MCF 10A (cell line): ENCODE results near the gene PAK4. TPM values are rescaled to one million over a fixed set of nuclear protein-coding genes. Genes with fewer than 3 reads are reported as not detected.
A peak's percentile ranks its signal among the peaks of the same experiment; 100 is the strongest.

Source experiments
- BruUV-seq: library from RNA; stranded (reverse); fragments of 400-500 nt; replicated peaks from 2 replicates; lab custom pipeline; 2021; lab: Mats Ljungman, UMichigan
- CTCF ChIA-PET: fragments of 300-600 bp; sonication (Branson Sonifier 250); formaldehyde crosslinking; extraction: SDS; loops from one replicate; lab custom pipeline; 2021; ENCODE audit warnings: antibody characterized with exemption, inconsistent platforms; lab: Yijun Ruan, JAX
- POLR2A ChIA-PET: fragments of 300-600, 350-650 bp; sonication (Branson Sonifier 250); formaldehyde crosslinking; extraction: SDS; loops from one replicate; lab custom pipeline; 2020; ENCODE audit warnings: antibody characterized with exemption, inconsistent platforms; lab: Yijun Ruan, JAX
- DNase-seq: peaks from one replicate; pipeline ENCODE4 v3.0.0-alpha.2; 2018; ENCODE audit not compliant: unreplicated experiment
- H3K27ac Mint-ChIP-seq: one replicate; pipeline ENCODE4 v1.8.0; 2022; ENCODE audit warnings: mild to moderate bottlenecking, low read depth, mixed read lengths; ENCODE audit not compliant: unreplicated experiment
- H3K27me3 Mint-ChIP-seq: one replicate; pipeline ENCODE4 v1.8.0; 2022; ENCODE audit warnings: mixed read lengths; ENCODE audit not compliant: insufficient read depth, unreplicated experiment
- H3K36me3 Mint-ChIP-seq: one replicate; pipeline ENCODE4 v1.8.0; 2022; ENCODE audit warnings: mild to moderate bottlenecking, moderate library complexity, mixed read lengths; ENCODE audit not compliant: insufficient read depth, unreplicated experiment
- H3K4me1 Mint-ChIP-seq: one replicate; pipeline ENCODE4 v1.8.0; 2022; ENCODE audit warnings: mixed read lengths; ENCODE audit not compliant: insufficient read depth, unreplicated experiment
- H3K4me3 Mint-ChIP-seq: one replicate; pipeline ENCODE4 v1.8.0; 2022; ENCODE audit warnings: mild to moderate bottlenecking, moderate library complexity, mixed read lengths; ENCODE audit not compliant: unreplicated experiment
- H3K9me3 Mint-ChIP-seq: one replicate; pipeline ENCODE4 v1.8.0; 2022; ENCODE audit warnings: mixed read lengths; ENCODE audit not compliant: unreplicated experiment
- intact Hi-C: fragments of 100-400 bp; cut with micrococcal nuclease; formaldehyde crosslinking; loops from 2 replicates; pipeline ENCODE4 v1.14.1; 2022
- total RNA-seq: library from RNA; stranded (reverse); gene quantifications from 2 replicates; pipeline ENCODE4 v1.2.3, GENCODE V29; 2022
- TF ChIP-seq, protein P1 (sequence below): fragments of 200-600 bp; IDR thresholded peaks from one replicate; pipeline ENCODE4 v1.8.0; 2022; ENCODE audit warnings: antibody characterized with exemption, mild to moderate bottlenecking; ENCODE audit not compliant: unreplicated experiment

Gene PAK4
- total RNA-seq, 1 experiment from 2014 or later = 29.5 TPM

DNA sequence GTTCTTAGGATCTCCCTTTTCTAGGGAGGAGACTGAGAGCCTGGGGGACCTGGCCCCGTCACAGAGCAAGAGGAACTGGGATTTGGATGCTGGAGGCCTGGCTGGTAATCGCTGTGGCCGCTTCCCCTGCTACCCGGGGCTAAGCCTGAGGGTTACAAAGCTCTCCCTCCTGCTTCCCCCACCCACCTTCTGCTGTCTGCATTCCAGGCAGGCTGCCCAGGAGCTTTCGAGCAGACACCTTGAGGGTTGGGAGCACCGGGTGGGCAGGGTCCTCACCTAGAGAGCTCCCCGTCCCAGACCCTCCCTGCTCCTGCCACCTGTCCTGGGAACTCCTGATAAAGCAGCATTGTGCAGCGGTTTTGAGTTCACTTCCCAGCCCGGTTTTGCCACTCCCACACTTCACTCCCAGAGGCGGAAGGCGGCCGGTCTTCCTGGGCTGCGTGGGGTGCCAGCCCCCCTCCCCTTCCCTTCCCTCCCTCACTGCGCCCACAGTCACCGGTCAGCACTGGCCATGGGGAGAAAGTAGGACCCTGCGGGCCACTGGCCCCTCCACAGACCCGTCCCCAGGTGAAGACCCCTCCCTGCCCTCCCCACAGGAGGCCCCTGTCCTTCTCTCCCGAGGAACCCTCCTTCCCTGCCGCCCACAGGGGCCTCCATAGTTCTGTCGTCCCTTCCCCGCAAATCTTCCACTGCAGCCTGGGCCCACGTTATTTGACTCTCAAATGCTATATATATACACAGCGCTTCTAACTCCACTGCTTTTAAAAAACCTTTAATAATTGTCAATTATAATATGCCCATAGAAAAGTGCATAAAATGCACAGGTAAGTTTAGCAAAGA is 8.1 kb downstream of the PAK4 start:
- no peaks in the 10 kb centered on the region for H3K36me3 Mint-ChIP-seq
- ChIA-PET POLR2A (no interaction called here), CTCF (interaction anchor here (1.0 kb wide), 1 partner anchor 12 kb away, joined by 3 read pairs; no protein-coding TSS in a partner anchor)
- intact Hi-C loops = no loop called here
- H3K9me3 Mint-ChIP-seq = no peaks in the 10 kb centered on the region
- no peak overlapping the region for H3K27ac Mint-ChIP-seq
- peaks cover 8% of the 10 kb centered on the region for H3K4me1 Mint-ChIP-seq
- H3K27me3 Mint-ChIP-seq = no peaks in the 10 kb centered on the region
- TF ChIP-seq, protein P1, sequence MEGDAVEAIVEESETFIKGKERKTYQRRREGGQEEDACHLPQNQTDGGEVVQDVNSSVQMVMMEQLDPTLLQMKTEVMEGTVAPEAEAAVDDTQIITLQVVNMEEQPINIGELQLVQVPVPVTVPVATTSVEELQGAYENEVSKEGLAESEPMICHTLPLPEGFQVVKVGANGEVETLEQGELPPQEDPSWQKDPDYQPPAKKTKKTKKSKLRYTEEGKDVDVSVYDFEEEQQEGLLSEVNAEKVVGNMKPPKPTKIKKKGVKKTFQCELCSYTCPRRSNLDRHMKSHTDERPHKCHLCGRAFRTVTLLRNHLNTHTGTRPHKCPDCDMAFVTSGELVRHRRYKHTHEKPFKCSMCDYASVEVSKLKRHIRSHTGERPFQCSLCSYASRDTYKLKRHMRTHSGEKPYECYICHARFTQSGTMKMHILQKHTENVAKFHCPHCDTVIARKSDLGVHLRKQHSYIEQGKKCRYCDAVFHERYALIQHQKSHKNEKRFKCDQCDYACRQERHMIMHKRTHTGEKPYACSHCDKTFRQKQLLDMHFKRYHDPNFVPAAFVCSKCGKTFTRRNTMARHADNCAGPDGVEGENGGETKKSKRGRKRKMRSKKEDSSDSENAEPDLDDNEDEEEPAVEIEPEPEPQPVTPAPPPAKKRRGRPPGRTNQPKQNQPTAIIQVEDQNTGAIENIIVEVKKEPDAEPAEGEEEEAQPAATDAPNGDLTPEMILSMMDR = no peak
- BruUV-seq = no TSS peak
- H3K4me3 Mint-ChIP-seq = no peak overlapping the region
- no peak for DNase-seq

DNA sequence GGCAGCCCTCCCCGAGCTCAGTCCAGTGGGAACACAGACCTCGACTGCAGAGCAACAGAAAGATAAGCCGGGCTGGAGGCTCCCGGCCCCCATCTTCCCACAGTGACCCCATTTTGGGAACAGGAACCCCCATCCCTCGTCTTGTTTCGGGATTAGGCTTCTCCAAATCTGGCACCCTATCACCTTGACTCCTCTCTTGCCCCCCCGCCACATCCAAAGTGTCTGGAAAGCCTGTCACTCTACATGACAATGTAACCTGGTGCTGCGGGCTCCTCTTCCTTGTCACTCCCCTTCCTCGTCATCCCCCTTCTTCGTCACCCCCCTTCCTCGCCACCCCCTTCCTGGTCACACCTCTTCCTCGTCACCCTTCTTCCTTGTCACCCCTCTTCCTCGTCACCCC is 10.1 kb downstream of the PAK4 start:
- H3K4me1 Mint-ChIP-seq = peaks cover 8% of the 10 kb centered on the region
- ChIA-PET POLR2A (no interaction called here), CTCF (interaction anchor here (1.0 kb wide), 1 partner anchor 13 kb away, joined by 4 read pairs; no protein-coding TSS in a partner anchor)
- BruUV-seq = no TSS peak
- H3K36me3 Mint-ChIP-seq = no peaks in the 10 kb centered on the region
- intact Hi-C loops = no loop called here
- DNase-seq = no peak
- no peak overlapping the region for H3K27ac Mint-ChIP-seq
- no peaks in the 10 kb centered on the region for H3K27me3 Mint-ChIP-seq
- TF ChIP-seq, protein P1 = no peak
- H3K4me3 Mint-ChIP-seq = no peak overlapping the region
- H3K9me3 Mint-ChIP-seq = no peaks in the 10 kb centered on the region

DNA sequence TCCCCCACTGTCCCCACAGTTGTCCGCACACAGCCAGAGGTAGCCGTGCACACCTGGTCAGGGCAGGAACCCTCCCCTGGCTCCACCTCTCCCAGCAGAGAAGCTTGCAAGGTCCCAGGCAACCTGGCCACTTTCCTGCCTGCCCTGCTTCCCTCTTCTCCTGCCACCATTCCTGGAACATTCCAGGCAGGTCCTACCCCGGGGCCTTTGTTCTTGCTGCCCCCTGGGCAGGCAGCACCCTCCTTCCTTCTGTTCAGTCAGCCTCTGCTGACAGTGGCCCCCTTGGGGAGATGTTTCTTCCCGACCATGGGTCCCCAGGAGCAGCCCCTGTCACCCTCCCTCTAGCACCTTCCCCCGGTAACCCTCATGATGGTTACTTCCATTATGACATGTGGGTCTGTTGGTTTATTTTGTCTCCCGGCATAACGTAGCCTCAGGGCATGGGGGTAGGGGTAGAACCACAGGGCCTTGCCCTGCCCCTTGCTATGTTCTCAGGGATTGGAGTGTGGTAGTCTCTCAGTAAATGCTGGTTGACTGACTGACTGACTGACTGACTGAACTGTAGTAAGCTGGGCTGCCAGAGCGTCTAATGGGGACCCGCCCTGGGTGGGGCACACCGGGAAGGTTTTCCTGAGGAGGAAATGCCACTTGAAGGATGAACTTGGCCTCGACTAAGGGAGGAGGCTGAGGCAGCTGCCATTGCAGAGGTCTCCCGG is 10.8 kb downstream of the PAK4 start:
- POLR2A ChIA-PET = no interaction called here
- H3K36me3 Mint-ChIP-seq = peaks cover 3% of the 10 kb centered on the region
- H3K4me1 Mint-ChIP-seq = peaks cover 8% of the 10 kb centered on the region
- H3K27ac Mint-ChIP-seq = peak overlapping the region; percentile 85
- no peaks in the 10 kb centered on the region for H3K27me3 Mint-ChIP-seq
- no peak overlapping the region for H3K4me3 Mint-ChIP-seq
- TF ChIP-seq, protein P1 = no peak
- no TSS peak for BruUV-seq
- no peak for DNase-seq
- CTCF ChIA-PET = no interaction called here
- H3K9me3 Mint-ChIP-seq = no peaks in the 10 kb centered on the region
- intact Hi-C loops = no loop called here

DNA sequence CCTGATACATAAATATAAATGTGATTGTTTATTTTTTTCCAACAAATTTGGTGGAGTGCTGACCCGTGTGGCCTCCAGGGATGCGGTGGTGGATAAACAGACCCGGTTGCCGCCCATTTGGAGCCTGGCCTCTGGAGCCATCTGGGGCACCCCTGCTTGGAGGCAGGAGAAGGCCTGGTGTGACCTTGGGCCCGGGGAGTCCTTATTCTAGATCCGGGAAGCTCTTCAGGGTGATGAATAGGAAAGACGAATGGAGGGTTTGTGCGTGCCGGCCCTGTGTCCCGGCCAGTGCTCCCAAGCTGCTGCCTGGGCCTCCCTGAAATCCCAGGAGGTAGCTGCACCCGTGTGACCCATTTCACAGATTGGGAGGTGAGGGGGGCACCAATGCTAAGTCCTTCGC is 11.5 kb downstream of the PAK4 start:
- Mint-ChIP-seq H3K4me3 (no peak overlapping the region), H3K9me3 (no peaks in the 10 kb centered on the region), H3K27me3 (no peaks in the 10 kb centered on the region), H3K36me3 (peaks cover 7% of the 10 kb centered on the region), H3K27ac (peak overlapping the region; percentile 85), H3K4me1 (peaks cover 8% of the 10 kb centered on the region)
- CTCF ChIA-PET = no interaction called here
- DNase-seq = no peak
- POLR2A ChIA-PET = interaction anchor here (1.3 kb wide), 1 partner anchor 9 kb away, joined by 4 read pairs; no protein-coding TSS in a partner anchor
- TF ChIP-seq, protein P1 = no peak
- BruUV-seq = no TSS peak
- intact Hi-C loops = no loop called here
